Epithelial cell of proximal tubule (primary cell): ENCODE measurements around the gene MAPK4. TPM values are rescaled to one million over a fixed set of nuclear protein-coding genes. Genes with fewer than 3 reads are reported as not detected.

ENCODE experiments used
- DNase-seq: peaks from one replicate; pipeline ENCODE4 v3.0.0-alpha.2; 2011; ENCODE audit warnings: low read depth
- H3K4me3 ChIP-seq: 2 replicates; pipeline ENCODE4 v1.5.1; 2011; ENCODE audit warnings: low read depth, mild to moderate bottlenecking, low read length
- CTCF ChIP-seq: conservative IDR thresholded peaks from 2 replicates; pipeline ENCODE4 v1.5.1; 2012; ENCODE audit warnings: low read depth, mild to moderate bottlenecking, low read length
- total RNA-seq: library from RNA; depleted of rRNA; stranded (reverse); fragments of >200 nt; gene quantifications from 2 replicates; pipeline ENCODE4 v1.2.3, GENCODE V29; 2015

Gene MAPK4
- total RNA-seq, 1 donor from 2014 or later = 1.3 TPM

- DNase-seq = no peak
- H3K4me3 ChIP-seq = no peak overlapping the region
- TF ChIP-seq CTCF = no peak
Measured at GRCh38 chr18:50748243-50749229, 188.6 kb downstream of the MAPK4 start.

- H3K4me3 ChIP-seq = no peak overlapping the region
- no peak for TF ChIP-seq CTCF
- DNase-seq = no peak
Measured at GRCh38 chr18:50749421-50749820, 189.5 kb downstream of the MAPK4 start.

GRCh38 chr18:50749945-50750344 is 190.1 kb downstream of the MAPK4 start:
- no peak for DNase-seq
- TF ChIP-seq CTCF = no peak
- H3K4me3 ChIP-seq = no peak overlapping the region

- no peak for TF ChIP-seq CTCF
- DNase-seq = no peak
- H3K4me3 ChIP-seq = no peak overlapping the region
Measured at GRCh38 chr18:50750546-50750945, 190.7 kb downstream of the MAPK4 start.

GRCh38 chr18:50751490-50751889 is 191.6 kb downstream of the MAPK4 start:
- no peak overlapping the region for H3K4me3 ChIP-seq
- TF ChIP-seq CTCF = no peak
- no peak for DNase-seq

- H3K4me3 ChIP-seq = no peak overlapping the region
- no peak for TF ChIP-seq CTCF
Measured at GRCh38 chr18:50751947-50752346, 192.1 kb downstream of the MAPK4 start.

GRCh38 chr18:50753311-50753710 is 193.4 kb downstream of the MAPK4 start:
- H3K4me3 ChIP-seq = no peak overlapping the region
- no peak for DNase-seq
- TF ChIP-seq CTCF = no peak

More at GRCh38 chr18:50751947-50752346, 192.1 kb downstream of the MAPK4 start:
- DNase-seq = no peak
